Neural cell (in vitro differentiated cells): ENCODE results near the gene SLIT3. TPM values are rescaled to one million over a fixed set of nuclear protein-coding genes. Genes with fewer than 3 reads are reported as not detected.

Experiments
- H2AFZ ChIP-seq: fragments of 200-600, 300-800 bp; sonication (generic), shearing (Covaris generic); 2 replicates; pipeline ENCODE4 v1.6.0; 2014; ENCODE audit warnings: low read depth, mild to moderate bottlenecking, antibody characterized with exemption, low read length, moderate library complexity
- H3F3A ChIP-seq: fragments of 200-600 bp; shearing (Covaris generic); 2 replicates; pipeline ENCODE4 v1.6.1; 2016; ENCODE audit warnings: mild to moderate bottlenecking, moderate library complexity, mixed read lengths, antibody characterized with exemption, low read length; ENCODE audit not compliant: insufficient read depth, poor library complexity, severe bottlenecking
- H3K27ac ChIP-seq: fragments of 200-600, 300-800 bp; sonication (generic), shearing (Covaris generic); 2 replicates; pipeline ENCODE4 v1.5.1; 2014; ENCODE audit warnings: mild to moderate bottlenecking, low read length, moderate library complexity
- H3K27me3 ChIP-seq: fragments of 300-800, 200-600 bp; sonication (generic), shearing (Covaris generic); 2 replicates; pipeline ENCODE4 v1.6.0; 2014; ENCODE audit warnings: mild to moderate bottlenecking, low read depth, low read length, moderate library complexity; ENCODE audit not compliant: insufficient read depth
- H3K36me3 ChIP-seq: fragments of 300-800, 200-600 bp; sonication (generic), shearing (Covaris generic); 2 replicates; pipeline ENCODE4 v1.5.1; 2014; ENCODE audit warnings: mild to moderate bottlenecking, antibody characterized with exemption, low read length, moderate library complexity; ENCODE audit not compliant: insufficient read depth
- H3K4me2 ChIP-seq: fragments of 300-800, 200-600 bp; sonication (generic), shearing (Covaris generic); 2 replicates; pipeline ENCODE4 v1.6.0; 2014; ENCODE audit warnings: mild to moderate bottlenecking, low read length
- H3K4me3 ChIP-seq: fragments of 300-800, 200-600 bp; sonication (generic), shearing (Covaris generic); 2 replicates; pipeline ENCODE4 v1.5.1; 2014; ENCODE audit warnings: mild to moderate bottlenecking, low read length, moderate library complexity
- H3K79me2 ChIP-seq: fragments of 200-600 bp; shearing (Covaris generic); replicated peaks from 2 replicates; pipeline ENCODE4 v1.6.0; 2014; ENCODE audit warnings: mild to moderate bottlenecking, low read length, moderate library complexity; ENCODE audit not compliant: insufficient read depth
- H3K9ac ChIP-seq: fragments of 300-800, 200-600 bp; sonication (generic), shearing (Covaris generic); 2 replicates; pipeline ENCODE4 v1.6.1; 2016; ENCODE audit warnings: mild to moderate bottlenecking, low read length, mixed read lengths
- H3K9me2 ChIP-seq: fragments of 200-600 bp; shearing (Covaris generic); 2 replicates; pipeline ENCODE4 v1.6.1; 2016; ENCODE audit warnings: mild to moderate bottlenecking, low read length, mixed read lengths; ENCODE audit not compliant: insufficient read depth
- H3K9me3 ChIP-seq: fragments of 200-600, 300-800 bp; sonication (generic), shearing (Covaris generic); 2 replicates; pipeline ENCODE4 v1.6.1; 2016; ENCODE audit warnings: mild to moderate bottlenecking, mixed run types, low read length, moderate library complexity, mixed read lengths
- H4K20me1 ChIP-seq: fragments of 200-600 bp; shearing (Covaris generic); 2 replicates; pipeline ENCODE4 v1.6.1; 2016; ENCODE audit warnings: mild to moderate bottlenecking, mixed run types; ENCODE audit not compliant: insufficient read depth
- EP300 ChIP-seq: fragments of 450-650 bp; conservative IDR thresholded peaks from 2 replicates; pipeline ENCODE4 v1.6.1; 2014; ENCODE audit warnings: antibody characterized with exemption, mild to moderate bottlenecking, moderate library complexity; ENCODE audit not compliant: poor library complexity, severe bottlenecking
- EZH2 ChIP-seq: fragments of 200-600, 300-800 bp; shearing (Covaris generic), sonication (generic); IDR thresholded peaks from 2 replicates; pipeline ENCODE4 v1.6.1; 2014; ENCODE audit warnings: antibody characterized with exemption, low read length, borderline replicate concordance, mild to moderate bottlenecking; ENCODE audit not compliant: insufficient read depth, poor library complexity, severe bottlenecking
- MXI1 ChIP-seq: fragments of 450-650 bp; conservative IDR thresholded peaks from 2 replicates; pipeline ENCODE4 v1.6.1; 2014; ENCODE audit warnings: antibody characterized with exemption, mild to moderate bottlenecking; ENCODE audit not compliant: poor library complexity, severe bottlenecking
- POLR2AphosphoS5 ChIP-seq: IDR thresholded peaks from 2 replicates; pipeline ENCODE4 v1.6.1; 2012
- RAD21 ChIP-seq: fragments of 450-650 bp; conservative IDR thresholded peaks from 2 replicates; pipeline ENCODE4 v1.6.1; 2014; ENCODE audit warnings: antibody characterized with exemption, mild to moderate bottlenecking, moderate library complexity
- SMC3 ChIP-seq: fragments of 450-650 bp; conservative IDR thresholded peaks from 2 replicates; pipeline ENCODE4 v1.6.1; 2014; ENCODE audit warnings: antibody characterized with exemption, mild to moderate bottlenecking, moderate library complexity; ENCODE audit not compliant: poor library complexity
- TAF1 ChIP-seq: IDR thresholded peaks from 2 replicates; pipeline ENCODE4 v1.6.1; 2012; ENCODE audit warnings: low read depth
- polyA plus RNA-seq: library from polyadenylated mRNA; depleted of rRNA; stranded (reverse); fragments of >200 nt; gene quantifications from 2 replicates; pipeline ENCODE4 v1.2.3, GENCODE V29; 2014
- TF ChIP-seq, protein P1 (sequence below): fragments of 450-650 bp; IDR thresholded peaks from 2 replicates; pipeline ENCODE4 v1.5.1; 2014; ENCODE audit warnings: antibody characterized with exemption, mild to moderate bottlenecking, moderate library complexity; ENCODE audit not compliant: poor library complexity, severe bottlenecking
- TF ChIP-seq, protein P2 (sequence below): IDR thresholded peaks from 2 replicates; pipeline ENCODE4 v1.6.1; 2012; ENCODE audit warnings: borderline replicate concordance

Gene SLIT3
- polyA plus RNA-seq, 1 donor from 2014 or later: 1.2 TPM

DNA sequence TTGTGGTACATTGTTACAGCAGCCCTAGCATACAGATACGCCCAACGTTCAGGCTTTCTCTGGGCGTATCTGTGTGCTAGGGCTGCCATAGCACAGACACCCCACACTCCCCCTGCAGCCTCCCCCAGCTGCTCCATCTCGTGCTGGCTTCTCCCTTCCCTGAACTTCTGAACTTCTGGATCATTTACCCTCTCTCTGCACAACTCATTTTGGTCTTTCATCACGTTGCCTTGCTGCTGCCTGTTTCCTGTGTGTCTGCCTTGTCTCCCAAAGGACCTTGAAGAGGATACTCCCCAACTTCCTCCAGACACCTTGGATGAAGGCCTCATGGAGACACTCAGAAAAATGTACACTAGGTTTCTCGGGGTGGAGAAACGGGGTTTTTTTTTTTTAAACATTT is 37.3 kb downstream of the SLIT3 start:
- Histone ChIP-seq H3F3A (no peaks in the 10 kb centered on the region), H3K9ac (no peak overlapping the region), H3K9me2 (no peaks in the 10 kb centered on the region), H3K36me3 (no peaks in the 10 kb centered on the region), H4K20me1 (no peaks in the 10 kb centered on the region), H3K79me2 (no peaks in the 10 kb centered on the region), H3K4me2 (no peak overlapping the region), H2AFZ (no peak overlapping the region), H3K4me3 (no peak overlapping the region), H3K27me3 (no peaks in the 10 kb centered on the region), H3K9me3 (no peaks in the 10 kb centered on the region), H3K27ac (no peak overlapping the region)
- TF ChIP-seq POLR2AphosphoS5 (no peak), EZH2 (no peak), MXI1 (no peak)

DNA sequence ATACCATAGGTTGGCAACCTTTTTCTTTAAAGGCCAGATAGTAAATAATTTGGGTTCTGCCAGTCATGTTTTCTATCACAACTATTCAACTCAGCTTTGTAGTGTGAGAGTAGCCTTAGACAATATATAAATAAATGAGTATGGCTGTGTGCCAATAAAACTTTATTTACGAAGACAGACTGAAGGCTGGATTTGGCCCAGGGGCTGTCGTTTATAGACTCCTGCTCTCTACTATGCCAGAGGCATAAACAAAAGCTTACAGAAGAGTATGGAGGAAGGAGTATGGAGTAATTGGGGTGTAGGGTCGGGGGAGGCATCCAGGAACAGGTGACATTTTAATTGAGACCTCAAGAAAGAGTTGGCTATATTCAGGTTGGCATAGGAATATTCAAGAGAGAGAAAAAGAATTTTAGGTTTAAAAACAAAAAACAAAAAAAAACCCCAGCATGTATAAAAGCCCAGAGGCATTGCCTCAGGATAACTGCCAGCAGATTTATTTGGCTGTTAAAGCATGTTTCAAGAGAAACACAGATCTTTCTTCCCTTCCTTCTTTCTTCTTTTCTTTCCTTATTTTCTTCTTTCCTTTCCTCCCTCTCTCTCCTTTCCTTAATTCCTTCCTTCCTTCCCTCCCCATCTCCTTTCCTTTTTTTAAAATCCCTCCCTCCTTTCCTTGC is 39.9 kb downstream of the SLIT3 start:
- H3K27me3 ChIP-seq: no peaks in the 10 kb centered on the region
- H3K9me2 ChIP-seq: no peaks in the 10 kb centered on the region

More for the DNA sequence above, 39.9 kb downstream of the SLIT3 start:
- Histone ChIP-seq H3F3A (no peaks in the 10 kb centered on the region), H3K4me3 (no peak overlapping the region), H3K36me3 (no peaks in the 10 kb centered on the region), H3K79me2 (no peaks in the 10 kb centered on the region), H3K4me2 (no peak overlapping the region), H3K27ac (no peak overlapping the region), H2AFZ (no peak overlapping the region), H3K9ac (no peak overlapping the region), H3K9me3 (no peaks in the 10 kb centered on the region), H4K20me1 (no peaks in the 10 kb centered on the region)
- TF ChIP-seq RAD21 (no peak), TAF1 (no peak), MXI1 (no peak), POLR2AphosphoS5 (no peak), SMC3 (no peak), EP300 (no peak), EZH2 (no peak)
- TF ChIP-seq, protein P1, sequence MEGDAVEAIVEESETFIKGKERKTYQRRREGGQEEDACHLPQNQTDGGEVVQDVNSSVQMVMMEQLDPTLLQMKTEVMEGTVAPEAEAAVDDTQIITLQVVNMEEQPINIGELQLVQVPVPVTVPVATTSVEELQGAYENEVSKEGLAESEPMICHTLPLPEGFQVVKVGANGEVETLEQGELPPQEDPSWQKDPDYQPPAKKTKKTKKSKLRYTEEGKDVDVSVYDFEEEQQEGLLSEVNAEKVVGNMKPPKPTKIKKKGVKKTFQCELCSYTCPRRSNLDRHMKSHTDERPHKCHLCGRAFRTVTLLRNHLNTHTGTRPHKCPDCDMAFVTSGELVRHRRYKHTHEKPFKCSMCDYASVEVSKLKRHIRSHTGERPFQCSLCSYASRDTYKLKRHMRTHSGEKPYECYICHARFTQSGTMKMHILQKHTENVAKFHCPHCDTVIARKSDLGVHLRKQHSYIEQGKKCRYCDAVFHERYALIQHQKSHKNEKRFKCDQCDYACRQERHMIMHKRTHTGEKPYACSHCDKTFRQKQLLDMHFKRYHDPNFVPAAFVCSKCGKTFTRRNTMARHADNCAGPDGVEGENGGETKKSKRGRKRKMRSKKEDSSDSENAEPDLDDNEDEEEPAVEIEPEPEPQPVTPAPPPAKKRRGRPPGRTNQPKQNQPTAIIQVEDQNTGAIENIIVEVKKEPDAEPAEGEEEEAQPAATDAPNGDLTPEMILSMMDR: no peak
- TF ChIP-seq, protein P2, sequence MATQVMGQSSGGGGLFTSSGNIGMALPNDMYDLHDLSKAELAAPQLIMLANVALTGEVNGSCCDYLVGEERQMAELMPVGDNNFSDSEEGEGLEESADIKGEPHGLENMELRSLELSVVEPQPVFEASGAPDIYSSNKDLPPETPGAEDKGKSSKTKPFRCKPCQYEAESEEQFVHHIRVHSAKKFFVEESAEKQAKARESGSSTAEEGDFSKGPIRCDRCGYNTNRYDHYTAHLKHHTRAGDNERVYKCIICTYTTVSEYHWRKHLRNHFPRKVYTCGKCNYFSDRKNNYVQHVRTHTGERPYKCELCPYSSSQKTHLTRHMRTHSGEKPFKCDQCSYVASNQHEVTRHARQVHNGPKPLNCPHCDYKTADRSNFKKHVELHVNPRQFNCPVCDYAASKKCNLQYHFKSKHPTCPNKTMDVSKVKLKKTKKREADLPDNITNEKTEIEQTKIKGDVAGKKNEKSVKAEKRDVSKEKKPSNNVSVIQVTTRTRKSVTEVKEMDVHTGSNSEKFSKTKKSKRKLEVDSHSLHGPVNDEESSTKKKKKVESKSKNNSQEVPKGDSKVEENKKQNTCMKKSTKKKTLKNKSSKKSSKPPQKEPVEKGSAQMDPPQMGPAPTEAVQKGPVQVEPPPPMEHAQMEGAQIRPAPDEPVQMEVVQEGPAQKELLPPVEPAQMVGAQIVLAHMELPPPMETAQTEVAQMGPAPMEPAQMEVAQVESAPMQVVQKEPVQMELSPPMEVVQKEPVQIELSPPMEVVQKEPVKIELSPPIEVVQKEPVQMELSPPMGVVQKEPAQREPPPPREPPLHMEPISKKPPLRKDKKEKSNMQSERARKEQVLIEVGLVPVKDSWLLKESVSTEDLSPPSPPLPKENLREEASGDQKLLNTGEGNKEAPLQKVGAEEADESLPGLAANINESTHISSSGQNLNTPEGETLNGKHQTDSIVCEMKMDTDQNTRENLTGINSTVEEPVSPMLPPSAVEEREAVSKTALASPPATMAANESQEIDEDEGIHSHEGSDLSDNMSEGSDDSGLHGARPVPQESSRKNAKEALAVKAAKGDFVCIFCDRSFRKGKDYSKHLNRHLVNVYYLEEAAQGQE: no peak
